GM18867 (cell line): ENCODE measurements around the gene USP7.
"Not testable (repeated sequence)": the region's sequence is repeated elsewhere in the genome, so short reads cannot be mapped to it uniquely, and the experiment has no call there.

Experiments used
- ATAC-seq: cut with Tn5 transposase; IDR thresholded peaks from one replicate; pipeline ENCODE4 v1.9.1; 2021; ENCODE audit warnings: mild to moderate bottlenecking, moderate library complexity; ENCODE audit not compliant: unreplicated experiment

The USP7 gene

DNA sequence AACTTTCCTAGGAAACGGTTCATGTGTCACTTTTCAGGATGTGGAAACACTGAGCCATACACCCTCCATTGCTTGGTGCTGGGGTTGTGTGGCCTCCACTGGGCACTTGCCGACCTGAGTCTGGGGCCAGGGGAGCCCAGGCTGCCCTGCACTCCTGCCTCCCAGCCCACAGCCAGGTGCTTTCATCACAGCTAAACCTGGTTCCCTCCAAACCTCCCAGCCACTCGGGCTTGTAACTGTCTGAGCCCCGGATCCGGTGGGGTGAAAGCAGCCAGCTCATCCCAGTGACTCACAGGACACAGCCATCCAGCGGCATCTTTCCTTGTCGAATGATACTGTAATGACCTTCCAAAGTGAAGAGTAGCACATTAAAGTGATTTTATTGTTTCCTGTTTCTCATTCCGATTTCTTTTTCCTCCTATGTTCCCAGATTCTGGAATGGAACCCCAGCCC lies 114.7 kb downstream of the USP7 start:
- ATAC-seq = no peak

- ATAC-seq = no peak
These were observed 115.3 kb downstream of the USP7 start for GRCh38 chr16:8848231-8848938.

DNA sequence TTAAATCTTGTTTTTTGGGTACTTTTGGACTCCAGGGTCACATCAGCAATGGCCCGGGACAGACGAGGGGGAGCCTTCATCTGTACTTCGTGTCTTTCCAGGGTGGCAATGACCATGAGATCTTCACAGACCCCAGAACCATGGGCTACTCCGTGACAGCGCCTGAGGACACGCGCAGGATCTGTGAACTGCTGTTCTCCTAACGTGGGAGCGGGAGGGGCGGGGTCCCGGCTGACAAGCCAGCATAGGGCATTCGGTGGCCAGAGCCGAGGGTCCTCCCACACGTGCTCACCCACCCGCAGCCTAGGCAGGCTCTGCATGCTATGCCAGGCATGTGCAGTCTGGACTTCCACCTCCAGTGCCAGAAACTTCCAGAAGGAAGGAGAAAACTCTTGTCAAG lies 116.1 kb downstream of the USP7 start:
- ATAC-seq = no peak

- ATAC-seq = no peak
These were observed 116.6 kb downstream of the USP7 start for GRCh38 chr16:8847145-8847544.

GRCh38 chr16:8846401-8846932 lies 117.2 kb downstream of the USP7 start:
- no peak for ATAC-seq

DNA sequence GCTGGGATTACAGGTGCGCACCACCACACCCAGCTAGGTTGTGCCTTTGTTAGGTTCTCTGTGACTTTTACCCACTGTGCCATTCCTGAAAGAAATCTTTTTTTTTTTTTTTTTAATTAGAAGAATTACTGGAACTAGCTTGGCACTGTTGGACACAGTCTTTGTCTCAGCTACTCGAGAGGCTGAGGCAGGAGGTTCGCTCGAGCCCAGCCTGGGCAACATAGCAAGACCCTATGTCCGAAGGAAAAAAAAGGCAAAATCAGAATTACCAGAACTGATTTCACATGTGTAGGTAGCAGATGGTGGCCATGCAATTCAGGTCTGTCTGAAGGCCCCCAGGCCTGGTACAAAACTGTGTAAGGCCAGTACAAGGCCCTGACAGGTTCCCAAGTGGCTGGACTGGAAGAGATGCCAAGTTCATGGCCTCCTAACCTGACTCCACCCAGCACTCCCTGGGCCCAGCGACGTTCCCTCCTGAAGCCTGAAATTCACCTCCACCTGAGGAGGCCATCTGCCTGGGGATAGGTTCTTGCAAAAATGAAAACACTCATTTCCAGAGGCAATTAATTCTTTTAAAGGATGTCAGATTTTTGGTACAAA lies 117.9 kb downstream of the USP7 start:
- ATAC-seq = no peak

DNA sequence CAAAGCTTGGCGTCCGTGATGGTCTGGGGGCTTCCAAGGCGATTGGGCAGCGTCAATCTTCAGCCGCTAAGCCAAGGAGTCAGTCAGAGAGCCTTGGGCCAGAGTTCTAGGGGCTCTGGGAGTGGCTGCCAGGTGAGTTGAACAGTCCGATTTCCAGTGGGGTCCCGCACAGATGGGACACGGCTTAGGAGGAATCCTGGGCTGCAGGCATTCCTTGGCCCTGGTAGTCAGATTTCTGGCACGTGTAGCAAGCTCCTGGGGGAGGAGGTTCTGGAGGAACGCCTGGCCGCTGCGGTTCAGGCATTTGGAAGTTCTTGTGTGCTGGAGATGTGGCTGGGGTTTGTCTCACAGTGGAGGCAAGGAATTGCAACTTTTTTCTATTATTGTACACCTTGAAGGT lies 120.4 kb downstream of the USP7 start:
- ATAC-seq = not testable (repeated sequence)
